GM18868 (cell line): ENCODE measurements around the gene P2RY4.
"Not testable (repeated sequence)": the region's sequence is repeated elsewhere in the genome, so short reads cannot be mapped to it uniquely, and the experiment has no call there.

Source experiments
- ATAC-seq: cut with Tn5 transposase; IDR thresholded peaks from one replicate; pipeline ENCODE4 v1.9.1; 2021; ENCODE audit warnings: mild to moderate bottlenecking, moderate library complexity; ENCODE audit not compliant: unreplicated experiment

P2RY4 gene

GRCh38 chrX:70244881-70245280, 15.1 kb downstream of the P2RY4 start:
- no peak for ATAC-seq

GRCh38 chrX:70243601-70244000, 16.4 kb downstream of the P2RY4 start:
- not testable (repeated sequence) for ATAC-seq

GRCh38 chrX:70241501-70241900, 18.5 kb downstream of the P2RY4 start:
- no peak for ATAC-seq

- no peak for ATAC-seq
Measured at GRCh38 chrX:70240751-70241150, 19.3 kb downstream of the P2RY4 start.

GRCh38 chrX:70234355-70234754, 25.6 kb downstream of the P2RY4 start, which contains the start of gene AWAT1:
Gene AWAT1 (plus strand): TSS chrX:70234655. CDS start chrX:70234696, 41 bp downstream.
- ATAC-seq: no peak

- ATAC-seq: no peak
Measured at GRCh38 chrX:70231666-70232065, 28.3 kb downstream of the P2RY4 start.

GRCh38 chrX:70226687-70227086, 33.3 kb downstream of the P2RY4 start:
- no peak for ATAC-seq

GRCh38 chrX:70226048-70226447, 34.0 kb downstream of the P2RY4 start:
- ATAC-seq: no peak

- ATAC-seq: no peak
Measured at GRCh38 chrX:70219938-70220764, 39.9 kb downstream of the P2RY4 start.

GRCh38 chrX:70209570-70209969, 50.4 kb downstream of the P2RY4 start:
- not testable (repeated sequence) for ATAC-seq

- ATAC-seq: no peak
Measured at GRCh38 chrX:70208479-70208878, 51.5 kb downstream of the P2RY4 start.
